Right atrium auricular region (tissue), 2 donors: ENCODE data around the gene PLXDC2. TPM values are rescaled to one million over a fixed set of nuclear protein-coding genes. Genes with fewer than 3 reads are reported as not detected.

Experiments used
- DNase-seq: peaks from one replicate; pipeline ENCODE4 v3.0.0-alpha.2; 2019; ENCODE audit warnings: low spot score
- H3K27ac ChIP-seq, 2 donors: fragments of 200-600 bp; sonication (generic); 1 replicate in 1 of 2; 2 replicates in 1 of 2; pipeline ENCODE4 v1.5.1; 2016 to 2019
- H3K27me3 ChIP-seq, 2 donors: fragments of 200-600 bp; sonication (generic); one replicate each; pipeline versions ENCODE4 v1.5.1 to v1.6.0; 2017 to 2019
- H3K36me3 ChIP-seq: fragments of 200-600 bp; sonication (generic); one replicate; pipeline ENCODE4 v1.5.1; 2016
- H3K4me1 ChIP-seq, 2 donors: fragments of 200-600 bp; sonication (generic); one replicate each; pipeline versions ENCODE4 v1.5.1 to v1.6.0; 2017 to 2019
- H3K4me3 ChIP-seq, 2 donors: fragments of 200-600 bp; sonication (generic); 1 replicate in 1 of 2; 2 replicates in 1 of 2; pipeline ENCODE4 v1.5.1; 2017 to 2019; ENCODE audit warnings: mild to moderate bottlenecking in 1 of 2, moderate library complexity in 1 of 2
- H3K9me3 ChIP-seq, 2 donors: fragments of 200-600 bp; sonication (generic); one replicate each; pipeline ENCODE4 v1.5.1; 2019
- total RNA-seq, 2 donors: library from RNA; depleted of rRNA; stranded (reverse); fragments of >200 nt; gene quantifications; one replicate each; pipeline ENCODE4 v1.1.0, GENCODE V29; 2016
- TF ChIP-seq, protein P1 (sequence below), 2 donors: fragments of 200-600 bp; sonication (generic); IDR thresholded peaks; one replicate each; pipeline ENCODE4 v1.5.1; 2019; ENCODE audit warnings: antibody characterized with exemption in 2 of 2

PLXDC2 gene
- total RNA-seq, 2 donors from 2014 or later, result 24.0 to 43.6 TPM

DNA sequence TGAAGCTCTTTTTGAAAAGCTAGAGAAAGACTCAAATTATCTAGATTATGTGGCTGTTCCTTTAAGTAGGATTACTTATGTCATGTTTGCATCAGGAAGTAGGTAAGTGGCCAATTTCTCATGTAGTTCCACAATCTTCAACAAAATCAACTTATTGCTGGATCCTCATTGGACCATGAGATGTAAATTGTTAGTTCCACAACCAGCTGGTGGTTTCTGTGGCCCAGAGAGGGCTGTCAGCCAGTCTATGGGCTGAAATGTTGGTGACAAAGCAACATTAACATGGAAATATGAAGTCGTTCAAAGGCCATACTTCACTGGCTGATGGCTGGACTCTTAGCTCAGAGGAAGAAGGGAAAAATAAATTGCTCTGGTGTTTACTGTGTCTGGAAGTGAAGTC, 157.9 kb downstream of the PLXDC2 start:
- DNase-seq, result no peak
- TF ChIP-seq, protein P1, sequence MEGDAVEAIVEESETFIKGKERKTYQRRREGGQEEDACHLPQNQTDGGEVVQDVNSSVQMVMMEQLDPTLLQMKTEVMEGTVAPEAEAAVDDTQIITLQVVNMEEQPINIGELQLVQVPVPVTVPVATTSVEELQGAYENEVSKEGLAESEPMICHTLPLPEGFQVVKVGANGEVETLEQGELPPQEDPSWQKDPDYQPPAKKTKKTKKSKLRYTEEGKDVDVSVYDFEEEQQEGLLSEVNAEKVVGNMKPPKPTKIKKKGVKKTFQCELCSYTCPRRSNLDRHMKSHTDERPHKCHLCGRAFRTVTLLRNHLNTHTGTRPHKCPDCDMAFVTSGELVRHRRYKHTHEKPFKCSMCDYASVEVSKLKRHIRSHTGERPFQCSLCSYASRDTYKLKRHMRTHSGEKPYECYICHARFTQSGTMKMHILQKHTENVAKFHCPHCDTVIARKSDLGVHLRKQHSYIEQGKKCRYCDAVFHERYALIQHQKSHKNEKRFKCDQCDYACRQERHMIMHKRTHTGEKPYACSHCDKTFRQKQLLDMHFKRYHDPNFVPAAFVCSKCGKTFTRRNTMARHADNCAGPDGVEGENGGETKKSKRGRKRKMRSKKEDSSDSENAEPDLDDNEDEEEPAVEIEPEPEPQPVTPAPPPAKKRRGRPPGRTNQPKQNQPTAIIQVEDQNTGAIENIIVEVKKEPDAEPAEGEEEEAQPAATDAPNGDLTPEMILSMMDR (IDR thresholded peaks at IDR 0.05), result no peak
- H3K9me3 ChIP-seq, result no peaks in the 10 kb centered on the region
- peaks cover 0 to 17% of the 10 kb centered on the region in 2 donors for H3K4me1 ChIP-seq
- no peaks in the 10 kb centered on the region for H3K36me3 ChIP-seq
- H3K4me3 ChIP-seq, result no peak overlapping the region
- no peak overlapping the region for H3K27ac ChIP-seq
- no peaks in the 10 kb centered on the region for H3K27me3 ChIP-seq

DNA sequence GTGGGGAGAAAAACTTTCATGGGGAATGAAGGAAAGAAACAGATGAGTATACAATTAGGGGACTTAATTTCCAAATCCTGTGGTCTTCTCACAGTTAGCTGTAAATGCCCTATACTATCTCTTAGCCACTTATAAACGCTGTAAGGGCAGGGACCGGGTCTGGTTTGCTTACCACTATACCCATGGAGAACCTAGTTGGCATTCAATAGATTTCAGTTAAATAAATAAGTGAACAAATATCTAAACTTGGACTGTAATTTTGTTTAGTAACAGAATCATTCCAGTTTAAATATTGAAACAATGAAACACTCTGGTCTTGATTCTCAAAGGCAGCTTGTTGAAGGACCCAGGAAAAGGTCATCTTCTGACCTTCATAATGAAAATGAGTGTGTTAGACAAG, 158.3 kb downstream of the PLXDC2 start:
- peaks cover 0 to 17% of the 10 kb centered on the region in 2 donors for H3K4me1 ChIP-seq
- no peak overlapping the region for H3K4me3 ChIP-seq
- no peaks in the 10 kb centered on the region for H3K27me3 ChIP-seq
- H3K27ac ChIP-seq, result no peak overlapping the region
- no peak for DNase-seq
- H3K9me3 ChIP-seq, result no peaks in the 10 kb centered on the region
- TF ChIP-seq, protein P1 (IDR thresholded peaks at IDR 0.05), result no peak
- H3K36me3 ChIP-seq, result no peaks in the 10 kb centered on the region

DNA sequence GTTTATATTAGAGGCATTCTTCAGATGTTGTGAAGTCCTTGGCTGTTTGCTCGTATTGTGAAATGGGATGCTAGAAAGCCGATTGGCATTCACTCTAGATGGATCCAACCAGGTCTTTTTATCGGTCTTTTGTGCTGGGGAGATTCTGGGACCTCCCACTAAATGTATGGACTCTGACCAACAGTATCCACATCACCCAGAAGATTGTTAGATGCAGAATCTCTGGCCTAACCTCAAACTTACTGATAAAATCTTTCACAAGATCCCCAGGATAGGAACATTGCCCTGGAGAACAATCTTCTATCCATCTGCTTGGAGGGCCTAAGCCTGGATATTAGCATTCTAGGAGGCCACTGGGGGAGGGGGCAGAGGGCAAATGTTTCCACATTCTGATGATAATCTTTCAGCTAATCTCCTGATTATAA, 160.9 kb downstream of the PLXDC2 start:
- no peaks in the 10 kb centered on the region for H3K27me3 ChIP-seq
- DNase-seq, result no peak
- no peak overlapping the region for H3K4me3 ChIP-seq
- no peaks in the 10 kb centered on the region for H3K36me3 ChIP-seq
- H3K9me3 ChIP-seq, result no peaks in the 10 kb centered on the region
- H3K4me1 ChIP-seq, result no peaks in the 10 kb centered on the region
- TF ChIP-seq, protein P1 (IDR thresholded peaks at IDR 0.05), result no peak
- no peak overlapping the region for H3K27ac ChIP-seq

DNA sequence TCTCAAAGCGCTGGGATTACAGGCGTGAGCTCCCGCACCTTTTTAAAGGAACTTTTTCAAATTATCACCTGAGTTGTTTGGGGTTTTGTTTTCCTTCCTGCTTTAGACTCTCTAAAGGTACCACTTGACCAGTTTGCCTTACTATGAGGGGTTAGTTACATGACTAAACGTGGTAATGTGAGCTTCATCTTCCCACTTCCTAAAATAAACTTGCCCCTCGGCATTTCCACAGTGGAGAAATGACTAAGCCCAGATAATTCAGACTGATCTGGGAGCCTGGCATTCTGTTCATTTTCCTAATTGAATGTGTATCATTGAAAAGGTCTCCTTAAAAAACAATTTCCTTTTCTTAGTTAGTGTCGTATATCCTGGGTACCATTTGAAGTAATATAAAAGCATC, 163.4 kb downstream of the PLXDC2 start:
- Histone ChIP-seq H3K36me3 (no peaks in the 10 kb centered on the region), H3K4me3 (no peak overlapping the region), H3K27me3 (no peaks in the 10 kb centered on the region), H3K4me1 (no peaks in the 10 kb centered on the region), H3K9me3 (no peaks in the 10 kb centered on the region), H3K27ac (no peak overlapping the region)
- TF ChIP-seq, protein P1 (IDR thresholded peaks at IDR 0.05), result no peak
- no peak for DNase-seq

DNA sequence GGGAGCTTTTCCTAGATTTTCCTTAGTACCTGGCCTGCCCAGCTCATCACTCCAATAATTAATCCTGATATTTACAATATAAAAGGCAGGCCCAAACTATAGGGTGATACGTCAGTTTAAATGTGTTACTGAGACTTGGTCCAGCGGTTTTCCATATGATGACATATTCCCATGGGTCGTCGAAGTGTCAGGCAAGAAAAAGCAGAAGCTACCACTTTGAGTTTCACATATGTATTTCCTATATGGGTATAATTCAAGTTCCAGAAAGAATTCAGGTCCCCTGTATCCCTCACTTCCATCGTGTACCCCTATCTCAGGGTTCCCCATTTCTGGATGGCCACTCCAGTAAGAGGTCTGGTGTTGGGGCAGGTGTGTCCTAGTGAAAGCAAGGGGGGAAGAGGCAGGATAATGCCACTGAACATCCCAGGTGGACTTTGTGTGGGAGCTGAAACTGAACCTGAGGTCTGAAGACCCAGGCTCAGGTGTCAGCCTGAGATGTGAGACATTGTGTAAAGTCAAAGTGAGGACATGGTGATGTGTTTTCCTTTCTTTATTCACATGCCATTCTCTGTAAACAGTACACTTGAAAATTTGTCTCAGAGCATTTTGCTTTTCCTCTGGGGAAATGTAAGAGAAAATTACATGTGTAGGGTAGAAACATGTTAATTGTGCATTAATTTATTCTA, 167.8 kb downstream of the PLXDC2 start:
- TF ChIP-seq, protein P1 (IDR thresholded peaks at IDR 0.05), result no peak
- DNase-seq, result no peak
- H3K27ac ChIP-seq, result no peak overlapping the region
- H3K4me1 ChIP-seq, result no peaks in the 10 kb centered on the region
- H3K9me3 ChIP-seq, result no peaks in the 10 kb centered on the region
- no peak overlapping the region for H3K4me3 ChIP-seq
- no peaks in the 10 kb centered on the region for H3K36me3 ChIP-seq
- H3K27me3 ChIP-seq, result no peaks in the 10 kb centered on the region

DNA sequence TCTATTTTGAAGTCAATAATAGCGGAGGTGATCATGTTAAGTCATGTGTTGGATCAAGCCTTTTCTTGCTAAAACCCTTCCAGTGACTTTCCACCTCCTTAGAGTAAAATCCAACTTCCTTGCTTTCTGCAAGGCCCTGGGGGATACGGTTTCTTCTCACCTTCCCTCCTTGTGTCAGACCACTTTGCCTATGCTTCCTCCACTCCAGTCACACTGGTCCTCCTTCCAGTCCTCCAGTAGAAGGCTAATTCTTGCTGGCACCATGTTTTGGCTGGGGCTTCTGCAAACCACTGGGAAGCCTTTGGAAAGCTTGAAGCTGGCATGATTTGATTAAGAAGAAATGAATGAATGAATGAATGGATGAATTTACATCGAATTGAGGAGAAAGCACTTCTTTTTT, 169.5 kb downstream of the PLXDC2 start:
- Histone ChIP-seq H3K27me3 (no peaks in the 10 kb centered on the region), H3K4me3 (no peak overlapping the region), H3K4me1 (no peaks in the 10 kb centered on the region), H3K36me3 (no peaks in the 10 kb centered on the region), H3K9me3 (no peaks in the 10 kb centered on the region), H3K27ac (no peak overlapping the region)
- no peak for DNase-seq
- TF ChIP-seq, protein P1 (IDR thresholded peaks at IDR 0.05), result no peak
